Right atrium auricular region (tissue), 2 donors: Measurements from ENCODE around the gene STAC3. TPM values are rescaled to one million over a fixed set of nuclear protein-coding genes. Genes with fewer than 3 reads are reported as not detected.

ENCODE experiments used
- DNase-seq: peaks from one replicate; pipeline ENCODE4 v3.0.0-alpha.2; 2019; ENCODE audit warnings: low spot score
- H3K27ac ChIP-seq, 2 donors: fragments of 200-600 bp; sonication (generic); 1 replicate in 1 of 2; 2 replicates in 1 of 2; pipeline ENCODE4 v1.5.1; 2016 to 2019
- H3K27me3 ChIP-seq, 2 donors: fragments of 200-600 bp; sonication (generic); one replicate each; pipeline versions ENCODE4 v1.5.1 to v1.6.0; 2017 to 2019
- H3K36me3 ChIP-seq: fragments of 200-600 bp; sonication (generic); one replicate; pipeline ENCODE4 v1.5.1; 2016
- H3K4me1 ChIP-seq, 2 donors: fragments of 200-600 bp; sonication (generic); one replicate each; pipeline versions ENCODE4 v1.5.1 to v1.6.0; 2017 to 2019
- H3K4me3 ChIP-seq, 2 donors: fragments of 200-600 bp; sonication (generic); 1 replicate in 1 of 2; 2 replicates in 1 of 2; pipeline ENCODE4 v1.5.1; 2017 to 2019; ENCODE audit warnings: mild to moderate bottlenecking in 1 of 2, moderate library complexity in 1 of 2
- H3K9me3 ChIP-seq, 2 donors: fragments of 200-600 bp; sonication (generic); one replicate each; pipeline ENCODE4 v1.5.1; 2019
- total RNA-seq, 2 donors: library from RNA; depleted of rRNA; stranded (reverse); fragments of >200 nt; gene quantifications; one replicate each; pipeline ENCODE4 v1.1.0, GENCODE V29; 2016
- TF ChIP-seq, protein P1 (sequence below), 2 donors: fragments of 200-600 bp; sonication (generic); IDR thresholded peaks; one replicate each; pipeline ENCODE4 v1.5.1; 2019; ENCODE audit warnings: antibody characterized with exemption in 2 of 2

STAC3 gene
- total RNA-seq, 2 donors from 2014 or later = 0.48 to 0.59 TPM

GRCh38 chr12:57201631-57202030, 49.4 kb downstream of the STAC3 start:
- no peak for DNase-seq
- Histone ChIP-seq H3K36me3 (peaks cover 100% of the 10 kb centered on the region), H3K27me3 (no peaks in the 10 kb centered on the region), H3K27ac (no peak overlapping the region), H3K9me3 (no peaks in the 10 kb centered on the region), H3K4me1 (no peaks in the 10 kb centered on the region), H3K4me3 (no peak overlapping the region)
- TF ChIP-seq, protein P1, sequence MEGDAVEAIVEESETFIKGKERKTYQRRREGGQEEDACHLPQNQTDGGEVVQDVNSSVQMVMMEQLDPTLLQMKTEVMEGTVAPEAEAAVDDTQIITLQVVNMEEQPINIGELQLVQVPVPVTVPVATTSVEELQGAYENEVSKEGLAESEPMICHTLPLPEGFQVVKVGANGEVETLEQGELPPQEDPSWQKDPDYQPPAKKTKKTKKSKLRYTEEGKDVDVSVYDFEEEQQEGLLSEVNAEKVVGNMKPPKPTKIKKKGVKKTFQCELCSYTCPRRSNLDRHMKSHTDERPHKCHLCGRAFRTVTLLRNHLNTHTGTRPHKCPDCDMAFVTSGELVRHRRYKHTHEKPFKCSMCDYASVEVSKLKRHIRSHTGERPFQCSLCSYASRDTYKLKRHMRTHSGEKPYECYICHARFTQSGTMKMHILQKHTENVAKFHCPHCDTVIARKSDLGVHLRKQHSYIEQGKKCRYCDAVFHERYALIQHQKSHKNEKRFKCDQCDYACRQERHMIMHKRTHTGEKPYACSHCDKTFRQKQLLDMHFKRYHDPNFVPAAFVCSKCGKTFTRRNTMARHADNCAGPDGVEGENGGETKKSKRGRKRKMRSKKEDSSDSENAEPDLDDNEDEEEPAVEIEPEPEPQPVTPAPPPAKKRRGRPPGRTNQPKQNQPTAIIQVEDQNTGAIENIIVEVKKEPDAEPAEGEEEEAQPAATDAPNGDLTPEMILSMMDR (IDR thresholded peaks at IDR 0.05) = no peak

DNA sequence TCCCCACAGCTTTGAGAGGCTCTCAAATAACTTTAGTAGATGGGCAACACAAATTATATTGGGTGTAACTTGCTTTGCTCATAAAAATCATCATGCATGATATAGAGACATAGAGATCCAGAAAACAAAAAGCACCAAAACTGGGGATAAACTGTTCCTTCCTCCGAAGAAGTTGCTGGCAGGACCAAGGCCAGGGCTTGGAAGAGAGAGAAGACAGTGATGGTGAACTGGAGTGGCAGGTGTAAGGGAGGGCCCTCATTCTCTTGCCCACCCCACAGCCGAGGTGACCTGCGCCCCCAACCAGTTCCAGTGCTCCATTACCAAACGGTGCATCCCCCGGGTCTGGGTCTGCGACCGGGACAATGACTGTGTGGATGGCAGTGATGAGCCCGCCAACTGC, 49.8 kb downstream of the STAC3 start:
- no peak for DNase-seq
- TF ChIP-seq, protein P1 (IDR thresholded peaks at IDR 0.05) = no peak
- Histone ChIP-seq H3K9me3 (no peaks in the 10 kb centered on the region), H3K4me1 (no peaks in the 10 kb centered on the region), H3K4me3 (no peak overlapping the region), H3K36me3 (peaks cover 100% of the 10 kb centered on the region), H3K27me3 (no peaks in the 10 kb centered on the region), H3K27ac (no peak overlapping the region)

DNA sequence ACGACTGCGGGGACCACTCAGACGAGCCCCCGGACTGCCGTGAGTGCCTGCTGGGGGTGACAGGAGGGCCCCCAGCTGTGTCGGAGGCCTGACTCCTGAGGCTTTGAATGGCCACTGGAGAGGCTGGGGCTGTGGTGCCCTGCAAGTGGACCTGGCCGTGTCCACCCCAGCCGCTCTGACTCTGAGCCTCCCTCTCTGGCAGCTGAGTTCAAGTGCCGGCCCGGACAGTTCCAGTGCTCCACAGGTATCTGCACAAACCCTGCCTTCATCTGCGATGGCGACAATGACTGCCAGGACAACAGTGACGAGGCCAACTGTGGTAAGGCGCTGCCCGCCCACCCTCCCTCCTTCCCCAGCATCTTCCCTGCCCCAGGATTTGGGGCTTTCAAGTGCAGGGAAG, 50.5 kb downstream of the STAC3 start:
- no peak for DNase-seq
- Histone ChIP-seq H3K4me3 (no peak overlapping the region), H3K27me3 (no peaks in the 10 kb centered on the region), H3K27ac (no peak overlapping the region), H3K4me1 (no peaks in the 10 kb centered on the region), H3K36me3 (peaks cover 100% of the 10 kb centered on the region), H3K9me3 (no peaks in the 10 kb centered on the region)
- TF ChIP-seq, protein P1 (IDR thresholded peaks at IDR 0.05) = no peak

GRCh38 chr12:57199191-57199590, 51.8 kb downstream of the STAC3 start:
- H3K27ac ChIP-seq = no peak overlapping the region

GRCh38 chr12:57198329-57198728, 52.7 kb downstream of the STAC3 start:
- TF ChIP-seq, protein P1 (IDR thresholded peaks at IDR 0.05) = no peak
- Histone ChIP-seq H3K4me1 (no peaks in the 10 kb centered on the region), H3K4me3 (no peak overlapping the region), H3K27ac (no peak overlapping the region), H3K27me3 (no peaks in the 10 kb centered on the region), H3K9me3 (no peaks in the 10 kb centered on the region), H3K36me3 (peaks cover 100% of the 10 kb centered on the region)
- DNase-seq = no peak

More at GRCh38 chr12:57199191-57199590, 51.8 kb downstream of the STAC3 start:
- no peaks in the 10 kb centered on the region for H3K4me1 ChIP-seq
- no peaks in the 10 kb centered on the region for H3K9me3 ChIP-seq
- TF ChIP-seq, protein P1 (IDR thresholded peaks at IDR 0.05) = no peak
- no peak for DNase-seq
- H3K36me3 ChIP-seq = peaks cover 100% of the 10 kb centered on the region
- no peaks in the 10 kb centered on the region for H3K27me3 ChIP-seq
- no peak overlapping the region for H3K4me3 ChIP-seq

DNA sequence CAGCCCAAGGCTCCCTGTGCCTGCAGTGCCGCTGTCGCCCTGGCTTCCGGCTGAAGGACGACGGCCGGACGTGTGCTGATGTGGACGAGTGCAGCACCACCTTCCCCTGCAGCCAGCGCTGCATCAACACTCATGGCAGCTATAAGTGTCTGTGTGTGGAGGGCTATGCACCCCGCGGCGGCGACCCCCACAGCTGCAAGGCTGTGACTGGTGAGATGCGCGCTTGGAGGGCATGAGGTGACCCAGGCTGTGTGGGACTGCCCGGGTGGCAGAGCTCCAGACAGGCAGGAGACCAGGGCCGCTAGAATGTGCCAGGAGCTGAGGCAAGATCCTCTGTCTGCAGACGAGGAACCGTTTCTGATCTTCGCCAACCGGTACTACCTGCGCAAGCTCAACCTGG, 54.0 kb downstream of the STAC3 start:
- H3K27me3 ChIP-seq = no peaks in the 10 kb centered on the region
- TF ChIP-seq, protein P1 (IDR thresholded peaks at IDR 0.05) = no peak
- H3K36me3 ChIP-seq = peaks cover 100% of the 10 kb centered on the region
- H3K4me1 ChIP-seq = no peaks in the 10 kb centered on the region
- no peak overlapping the region for H3K27ac ChIP-seq
- H3K4me3 ChIP-seq = no peak overlapping the region
- no peak for DNase-seq
- no peaks in the 10 kb centered on the region for H3K9me3 ChIP-seq
